Stimulated activated CD8-positive, alpha-beta memory T cell treated with anti-CD3 and anti-CD28 coated beads, Interleukin-7, amount 100 ng/mL, for 4 hours (primary cell): ENCODE data around the gene LEF1.
A peak's percentile ranks its signal among the peaks of the same experiment; 100 is the strongest.

Experiments used
- DNase-seq, 2 donors: peaks; one replicate each; pipeline ENCODE4 v3.0.0-alpha.2; 2020; ENCODE audit warnings: low read depth in 2 of 2

LEF1 gene

DNA sequence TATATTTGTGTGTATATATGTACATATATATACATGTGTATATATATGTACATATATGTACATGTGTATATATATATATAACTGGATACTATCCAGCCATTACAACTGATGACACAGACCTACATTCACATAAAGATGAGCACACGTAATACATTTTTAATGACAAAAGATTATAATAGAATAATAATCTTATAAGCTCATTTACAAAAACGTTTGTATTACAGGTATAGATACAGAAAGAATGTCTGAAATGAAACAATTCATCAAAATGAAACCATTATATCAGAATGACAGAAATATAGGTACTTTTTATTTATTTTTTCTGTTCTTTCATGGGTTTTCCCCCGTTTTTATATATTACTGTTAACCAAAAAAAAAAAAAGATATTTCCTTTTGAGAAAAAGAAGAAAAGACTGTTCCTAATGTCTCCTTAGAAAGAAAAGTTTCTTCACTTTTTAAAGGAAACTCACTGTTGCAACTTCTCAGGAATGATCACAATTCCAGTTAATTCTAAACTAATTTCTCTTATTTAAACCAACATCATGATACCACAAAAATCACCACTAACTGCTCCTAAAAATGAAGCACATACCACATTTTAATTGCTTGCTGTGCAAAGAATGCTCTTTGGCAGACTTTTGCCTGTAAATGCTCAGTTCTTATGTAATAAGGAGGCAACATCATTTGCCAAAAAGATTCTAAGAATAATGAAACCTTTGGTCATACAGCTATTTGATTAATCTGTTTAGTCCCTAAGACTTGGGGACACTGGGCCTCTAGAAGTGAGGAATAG lies 18.9 kb downstream of the LEF1 start:
- no peak for DNase-seq

DNA sequence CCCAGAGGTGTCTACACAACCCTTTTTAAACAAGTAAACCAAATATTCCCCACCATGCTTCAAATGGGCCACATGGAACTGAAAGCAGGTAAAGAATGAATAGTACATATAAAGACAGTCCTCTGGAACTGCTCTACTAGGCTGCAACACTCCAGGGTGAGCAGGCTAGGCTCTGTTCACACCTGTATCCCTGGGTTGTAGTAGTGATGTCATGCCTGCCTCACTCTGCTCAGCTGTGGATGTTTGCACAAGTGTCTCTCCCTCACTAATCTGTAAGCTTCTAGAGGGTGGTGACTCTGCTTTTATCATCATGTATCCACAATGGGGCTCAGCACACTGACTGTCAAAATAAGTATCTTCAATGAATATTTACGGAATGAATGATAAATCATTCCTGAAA lies 20.4 kb downstream of the LEF1 start:
- DNase-seq, result no peak

DNA sequence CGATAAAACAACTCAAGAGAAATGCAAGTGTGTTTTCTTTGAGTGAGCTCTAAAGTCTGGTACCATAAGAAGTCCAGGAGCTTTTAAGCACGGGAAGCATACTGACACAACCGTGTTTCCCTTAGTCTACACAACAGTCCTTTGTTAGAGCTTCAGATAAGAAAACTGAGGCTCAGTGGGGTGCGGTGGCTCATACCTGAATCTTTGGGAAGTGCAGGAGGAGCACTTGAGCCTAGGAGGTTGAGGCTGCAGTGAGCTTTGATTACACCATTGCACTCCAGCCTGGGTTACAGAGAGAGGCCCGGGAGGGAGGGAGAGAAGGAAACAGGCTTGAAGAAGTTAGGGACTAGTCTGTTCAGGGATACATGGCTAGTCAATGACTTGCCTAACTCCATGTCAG lies 21.9 kb downstream of the LEF1 start:
- DNase-seq, result no peak

DNA sequence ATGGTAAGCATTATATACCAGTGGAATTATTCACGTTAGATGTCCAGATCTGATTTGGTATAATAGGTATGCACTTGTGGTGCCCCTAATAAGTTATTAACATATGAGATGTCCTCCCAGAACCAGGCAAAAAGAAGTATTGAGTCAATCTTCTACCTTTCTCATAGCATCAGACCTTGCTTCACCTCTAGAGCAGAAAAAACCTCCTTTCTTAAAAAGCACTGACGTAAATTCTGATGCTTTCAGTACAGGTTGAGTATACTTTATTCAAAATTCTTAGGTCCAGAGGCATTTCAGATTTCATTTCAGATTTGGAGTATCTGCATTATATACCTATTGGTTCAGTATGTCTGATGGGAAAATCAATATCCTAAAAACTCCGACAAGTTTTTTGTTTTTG lies 22.4 kb downstream of the LEF1 start:
- no peak for DNase-seq

DNA sequence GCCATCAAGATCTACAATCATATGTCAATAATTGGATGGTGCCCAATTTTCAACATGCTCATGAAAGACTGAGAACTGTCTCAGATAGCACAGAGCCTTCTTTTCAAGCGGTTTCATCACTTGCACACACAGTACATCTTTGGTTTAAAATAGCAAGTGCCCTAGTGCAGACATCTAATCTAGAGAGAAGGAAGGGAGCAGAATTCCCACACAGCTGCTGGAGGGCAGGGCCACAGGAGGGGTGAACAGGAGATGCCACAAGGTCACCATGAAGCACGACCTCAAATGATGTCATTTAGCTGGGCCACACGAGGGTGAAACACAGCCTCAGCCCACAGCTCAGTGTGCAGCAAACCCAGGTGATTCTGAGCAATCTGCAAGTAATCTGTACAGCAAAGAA lies 24.3 kb downstream of the LEF1 start:
- no peak for DNase-seq

DNA sequence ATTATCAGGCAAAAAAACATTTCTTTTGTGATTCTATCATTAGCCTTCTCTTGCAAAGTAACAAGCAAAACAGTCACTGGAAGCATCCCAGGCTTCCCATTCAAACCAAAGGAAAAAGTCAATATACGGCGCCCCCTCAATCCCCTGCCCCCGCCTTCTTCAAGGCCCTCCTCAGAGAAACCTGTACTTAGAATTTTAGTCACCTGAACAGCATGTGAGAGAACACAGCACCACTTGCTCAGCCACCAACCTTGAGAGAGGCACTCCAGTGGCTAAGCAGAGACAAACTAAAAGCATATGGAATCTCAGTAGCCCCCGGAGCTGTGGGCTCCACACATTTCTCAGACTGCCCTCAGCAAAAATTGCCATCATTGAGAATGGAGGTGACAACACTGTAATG lies 25.2 kb downstream of the LEF1 start:
- DNase-seq, result peak in 1 of 2 donors; percentile 6

DNA sequence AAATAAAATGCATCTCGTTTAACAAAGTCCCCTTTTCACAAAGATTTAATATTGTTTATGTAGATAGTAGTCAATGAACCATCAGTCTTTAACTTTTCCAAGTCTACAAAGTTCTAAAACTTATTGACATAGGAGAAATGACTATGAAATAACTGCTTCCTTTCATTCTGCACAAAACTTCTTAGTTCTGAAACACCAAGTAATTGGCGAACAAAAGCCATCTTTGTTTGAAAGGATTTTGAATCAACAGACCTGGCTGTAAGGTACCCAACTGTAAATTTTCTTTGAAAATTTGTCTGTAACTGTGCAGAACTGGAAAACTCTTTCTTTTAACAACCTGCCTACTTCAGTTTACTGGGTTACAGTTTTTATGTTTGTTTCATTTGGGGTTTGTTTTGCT lies 25.9 kb downstream of the LEF1 start:
- DNase-seq, result no peak

DNA sequence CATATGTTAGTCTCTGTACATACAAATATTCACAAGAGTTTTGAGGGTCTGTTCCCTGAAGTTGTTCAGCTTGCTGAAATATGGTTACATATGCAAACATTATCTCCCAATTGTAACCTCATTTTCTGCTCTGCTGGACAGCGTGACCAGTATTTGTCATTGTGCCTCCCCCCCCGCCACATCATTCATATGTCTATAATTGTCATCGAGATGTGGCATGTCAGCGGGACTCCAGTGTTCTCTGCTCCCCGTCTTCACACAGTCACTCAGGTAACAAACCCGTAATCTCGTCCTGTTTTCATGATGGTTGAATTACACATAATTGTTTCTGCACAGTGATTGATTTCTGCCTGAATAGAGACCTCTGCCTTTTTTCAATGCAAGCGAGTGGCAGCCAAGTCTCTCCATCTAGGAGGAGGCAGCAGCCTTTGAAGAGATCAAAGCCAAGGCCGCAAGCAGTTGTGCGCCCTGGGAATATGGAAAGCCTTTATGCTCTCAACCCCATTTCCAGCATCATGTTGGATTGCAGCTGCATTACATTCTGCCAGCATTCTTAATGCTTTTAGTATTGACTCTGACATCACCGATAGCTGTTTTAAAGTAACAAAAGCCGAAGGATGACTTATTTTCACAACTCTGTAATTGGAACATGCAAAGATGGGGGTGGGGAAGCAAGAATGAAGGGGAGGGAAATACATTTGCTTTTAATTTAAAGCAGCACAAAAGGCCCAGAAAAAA lies 27.4 kb downstream of the LEF1 start:
- no peak for DNase-seq

DNA sequence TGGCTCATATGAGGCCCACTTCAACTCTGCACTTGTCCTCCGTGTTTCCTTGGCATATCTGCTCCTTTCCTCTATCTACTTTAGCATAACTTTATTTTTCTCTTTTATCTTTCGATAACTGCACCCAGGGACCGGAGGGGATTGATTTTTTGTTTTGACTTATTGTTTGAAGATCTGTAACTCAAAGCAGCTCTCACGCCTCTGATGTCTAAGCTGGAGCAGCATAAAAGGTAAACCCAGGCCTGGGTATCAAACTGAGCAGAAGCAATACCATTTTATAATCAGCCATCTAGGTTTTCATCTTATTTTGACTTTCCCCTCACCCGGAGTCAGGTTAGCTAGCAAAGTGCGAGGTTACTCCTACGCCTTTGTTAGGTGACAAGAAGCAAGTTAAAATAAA lies 28.4 kb downstream of the LEF1 start:
- no peak for DNase-seq

DNA sequence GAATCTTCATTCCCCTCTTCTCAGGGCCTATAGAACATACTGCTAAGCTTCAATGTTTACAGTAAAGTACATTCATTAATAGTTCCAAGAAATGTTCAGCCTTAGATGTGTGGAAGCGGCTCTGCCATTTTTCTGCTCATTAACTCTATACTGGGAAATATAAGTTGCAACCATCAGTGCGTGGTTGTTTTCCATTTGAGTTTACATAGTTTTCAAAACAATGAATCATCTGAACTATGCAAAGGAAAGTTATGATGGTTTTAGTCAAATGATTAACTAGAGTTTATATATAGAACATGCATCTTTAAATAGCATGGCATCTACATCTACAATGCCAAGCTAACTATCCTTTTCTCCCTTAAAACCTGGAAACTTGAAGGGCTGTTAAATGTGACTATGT lies 29.6 kb downstream of the LEF1 start:
- DNase-seq, result no peak

DNA sequence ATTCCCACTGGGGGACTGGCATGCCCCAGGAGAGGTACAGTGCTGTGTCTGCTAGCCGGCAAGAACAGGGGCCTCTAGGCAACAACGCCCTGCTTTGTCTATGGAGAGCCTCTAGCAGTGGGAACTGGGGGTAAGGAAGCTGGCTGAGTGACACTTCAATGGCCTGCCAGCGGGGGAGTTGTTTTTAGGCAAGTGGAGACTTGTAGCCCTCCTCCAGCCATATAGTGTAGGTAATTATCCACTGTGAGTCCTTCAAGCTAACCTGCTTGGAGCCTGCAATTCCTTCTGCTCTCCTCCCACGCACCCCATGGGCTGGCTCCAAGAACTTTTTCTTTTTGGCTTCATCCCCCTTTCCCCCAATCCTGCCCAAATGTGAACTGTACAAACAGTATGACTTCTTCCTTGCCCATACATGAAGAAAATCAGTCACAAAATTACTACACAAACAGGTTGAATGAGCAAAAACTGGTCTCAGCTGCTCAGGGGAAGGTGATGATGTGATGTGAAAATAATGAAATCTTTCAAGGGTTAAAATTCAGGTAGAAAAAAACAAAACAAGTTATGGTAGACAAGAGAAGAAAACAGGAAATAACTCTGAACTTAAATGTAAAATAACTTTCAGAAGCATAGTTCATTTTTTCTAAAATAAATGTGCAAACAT lies 33.1 kb downstream of the LEF1 start:
- no peak for DNase-seq

DNA sequence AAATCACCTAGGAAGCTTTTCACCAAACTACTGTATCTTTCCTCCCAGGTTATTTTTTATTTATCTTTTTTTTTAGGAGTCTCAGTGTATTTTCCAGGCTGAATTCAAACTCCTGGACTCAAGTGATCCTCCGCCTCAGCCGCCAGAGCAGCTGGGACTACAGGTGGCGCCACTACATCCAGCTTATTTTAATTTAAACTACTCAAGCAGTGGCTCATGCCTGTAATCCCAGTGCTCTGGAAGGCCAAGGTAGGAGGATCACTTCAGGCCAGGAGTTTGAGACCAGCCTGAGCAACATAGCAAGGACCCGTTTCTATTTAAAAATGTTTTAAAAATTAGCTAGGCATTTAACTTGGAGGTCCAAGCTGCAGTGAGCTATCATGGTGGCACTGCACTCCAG lies 37.8 kb downstream of the LEF1 start:
- no peak for DNase-seq

DNA sequence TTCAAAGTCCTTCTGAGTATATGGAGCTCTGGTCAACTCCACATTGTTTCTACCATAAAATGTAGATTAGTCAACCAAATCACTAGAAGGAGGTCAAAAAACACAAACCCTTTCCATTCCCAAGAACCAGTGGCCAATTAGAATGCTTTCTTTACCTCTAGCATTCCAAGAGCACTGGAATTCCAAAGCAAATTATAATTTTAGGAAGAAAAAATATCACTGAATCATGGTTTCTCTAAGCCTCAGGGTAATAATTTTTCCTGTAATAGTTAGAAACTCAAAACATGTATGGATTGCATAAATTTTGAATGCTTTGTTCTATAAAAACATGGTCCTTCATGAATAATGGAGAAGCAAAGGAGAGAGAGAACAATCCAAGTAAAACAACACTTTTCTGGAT lies 39.5 kb downstream of the LEF1 start:
- DNase-seq, result no peak

DNA sequence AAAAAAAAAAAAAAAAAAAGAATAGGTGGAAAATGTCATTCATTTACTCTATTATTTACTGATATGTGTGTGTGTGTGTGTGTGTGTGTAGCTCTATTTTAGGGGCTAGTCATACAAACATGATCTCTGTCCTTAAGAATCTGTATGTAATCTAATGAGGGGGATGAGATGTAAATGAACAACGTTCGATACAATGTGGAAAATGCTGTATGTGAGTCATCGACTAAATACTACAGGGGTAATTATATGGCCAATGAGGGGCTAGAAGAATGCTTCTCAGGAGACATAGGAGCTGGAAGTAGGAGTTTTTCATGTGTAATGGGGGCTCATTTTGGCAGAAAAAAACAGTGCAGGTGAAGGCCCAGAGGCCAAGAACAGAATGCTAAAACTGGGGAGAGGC lies 41.9 kb downstream of the LEF1 start:
- DNase-seq, result no peak

DNA sequence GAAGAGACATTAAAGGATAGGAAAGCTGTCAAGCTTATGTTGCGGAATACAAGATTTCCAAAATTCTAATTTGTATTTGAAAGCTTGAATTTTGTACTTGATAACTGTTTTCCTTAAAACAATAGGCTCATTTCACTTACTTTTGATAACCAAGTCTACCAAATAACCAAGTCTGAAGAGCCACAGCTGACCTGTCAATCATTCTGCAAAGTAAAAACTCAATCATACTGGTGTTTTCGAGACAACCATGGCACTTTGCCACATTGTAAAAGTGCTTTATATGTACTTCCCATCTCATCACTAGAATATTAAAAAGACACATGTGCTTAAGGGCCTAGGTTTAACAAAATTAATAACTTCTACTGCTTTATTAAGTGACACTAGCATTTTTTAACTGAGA lies 47.9 kb downstream of the LEF1 start:
- no peak for DNase-seq

DNA sequence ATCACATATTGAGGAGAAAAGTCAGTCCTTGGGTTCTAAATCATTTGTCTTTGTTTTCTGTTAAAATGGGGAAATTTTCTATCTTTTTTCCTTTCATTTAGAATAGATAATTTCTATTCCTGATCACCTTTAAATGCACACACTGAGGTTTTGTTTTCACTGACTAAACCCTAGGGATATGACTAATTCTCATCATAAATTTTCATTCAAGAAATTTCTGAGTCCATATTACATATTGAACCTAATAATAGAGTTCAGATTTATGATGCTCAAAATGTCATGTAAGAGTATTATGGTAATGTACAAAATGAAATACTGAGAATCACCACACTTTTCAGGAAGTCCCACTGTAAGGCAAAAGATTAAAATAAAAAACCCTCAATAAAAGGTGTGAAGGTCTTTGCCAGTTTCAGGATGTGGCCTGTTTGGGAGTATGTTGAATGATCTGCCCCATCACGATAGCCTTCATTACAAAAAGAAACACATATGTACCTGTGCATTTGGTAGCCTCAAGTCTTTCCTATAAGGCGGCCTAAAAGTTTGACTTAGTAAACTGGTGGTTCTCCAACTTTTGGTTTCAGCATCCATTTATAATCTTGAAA lies 49.4 kb downstream of the LEF1 start:
- DNase-seq, result no peak

DNA sequence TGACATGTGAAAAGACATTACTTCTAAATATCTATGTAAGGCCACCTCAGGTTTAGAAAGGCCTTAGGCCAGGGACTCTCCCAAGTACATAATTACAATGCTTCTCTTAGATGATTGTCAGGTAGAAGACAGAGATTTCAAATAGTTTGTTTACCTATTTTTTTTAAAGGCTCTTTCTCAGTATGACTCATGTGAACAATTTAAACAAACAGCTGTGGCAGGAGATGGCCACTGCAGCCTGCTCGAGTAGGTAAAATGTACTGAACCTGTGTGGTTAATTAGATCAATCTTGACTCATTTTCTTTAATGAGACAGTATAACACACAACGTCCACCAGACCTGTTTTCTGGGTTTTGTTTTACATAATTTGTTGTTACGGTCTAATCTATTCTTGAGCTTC lies 50.2 kb downstream of the LEF1 start:
- no peak for DNase-seq

DNA sequence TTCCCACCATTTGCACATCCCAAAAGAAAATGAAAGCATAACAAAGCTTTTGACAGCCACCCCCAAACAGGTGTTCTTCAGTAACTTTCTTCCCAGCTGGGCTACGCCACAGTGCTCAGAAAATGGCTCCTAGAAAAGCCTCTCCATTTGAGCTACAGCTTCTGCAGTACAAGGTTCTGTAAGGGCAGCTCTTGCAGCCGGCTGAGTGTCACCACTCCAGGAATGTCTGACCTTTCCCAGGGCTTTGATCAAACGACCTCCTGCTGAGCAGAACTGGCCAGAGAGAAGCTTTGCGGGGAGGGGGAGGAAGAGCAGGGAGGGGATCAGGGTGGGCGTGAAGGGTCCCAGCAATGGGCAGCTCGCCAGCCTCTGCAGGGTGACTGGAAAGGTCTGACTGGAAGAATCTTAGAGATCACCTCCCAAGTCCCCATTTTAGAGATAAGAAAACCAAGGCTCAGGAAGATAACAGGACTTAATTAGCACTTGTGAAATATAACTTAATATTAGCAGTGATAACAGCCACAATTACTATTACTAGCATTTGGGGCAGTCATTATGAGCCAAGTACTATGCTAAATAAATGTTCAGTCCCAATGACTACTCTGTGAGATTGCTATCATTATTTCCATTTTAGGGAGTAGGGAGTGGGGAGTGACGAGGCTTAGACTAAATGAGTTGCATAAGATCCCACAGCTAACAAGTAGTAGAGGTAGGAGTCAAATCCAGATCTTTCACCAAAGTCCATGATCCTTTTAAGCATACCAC lies 51.1 kb downstream of the LEF1 start:
- DNase-seq, result no peak

DNA sequence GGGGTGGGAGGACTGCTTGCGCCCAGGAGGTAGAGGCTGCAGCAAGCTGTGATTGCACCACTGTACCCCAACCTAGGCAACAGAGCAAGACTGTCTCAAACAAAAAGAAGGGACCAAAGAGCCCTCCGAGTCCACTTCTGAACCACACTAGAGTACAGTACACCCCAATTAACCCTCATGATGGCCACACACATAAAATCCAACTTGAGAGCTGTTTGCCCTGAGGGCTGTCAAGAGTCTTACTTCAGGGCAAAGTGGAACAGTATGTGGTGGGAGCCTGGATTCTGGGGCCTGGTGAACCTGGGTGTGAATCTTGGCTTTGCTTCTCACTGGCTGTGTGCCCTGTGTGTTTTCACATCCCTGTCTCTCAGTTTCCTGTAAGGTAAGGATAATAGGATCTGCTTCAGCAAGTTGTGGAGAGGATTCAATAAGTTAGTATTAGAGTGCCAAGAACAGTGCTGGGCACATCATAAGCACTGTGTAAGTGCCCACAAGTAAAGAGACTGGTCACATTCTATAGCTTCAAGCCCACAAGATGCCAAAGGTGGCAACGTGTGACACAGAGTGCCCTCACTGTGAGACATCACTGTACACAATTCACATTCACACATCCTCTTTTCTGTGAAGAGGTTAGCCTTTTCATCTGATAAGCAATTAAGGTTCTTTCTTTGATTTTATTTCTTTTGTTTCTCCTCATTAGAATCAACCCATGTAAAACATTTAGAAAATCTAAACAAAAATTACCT lies 52.1 kb downstream of the LEF1 start:
- DNase-seq, result peak; percentile 19 to 39

DNA sequence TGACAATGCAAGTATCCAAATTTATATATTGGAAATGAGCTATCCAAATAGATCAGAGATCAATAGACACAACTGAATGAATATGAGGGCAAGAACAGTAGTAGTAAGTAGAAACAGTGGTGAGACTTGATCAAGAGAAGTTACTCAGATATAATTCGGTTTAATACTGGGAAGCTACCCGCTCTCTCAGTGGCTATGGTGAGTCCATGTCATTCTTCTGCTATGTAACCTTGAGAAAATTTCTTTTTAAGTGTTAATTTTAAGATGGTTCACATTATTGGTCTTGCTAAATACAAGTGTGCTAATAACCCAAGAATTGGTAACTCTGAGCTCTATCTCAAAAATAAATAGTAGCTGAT lies 53.6 kb downstream of the LEF1 start:
- no peak for DNase-seq

DNA sequence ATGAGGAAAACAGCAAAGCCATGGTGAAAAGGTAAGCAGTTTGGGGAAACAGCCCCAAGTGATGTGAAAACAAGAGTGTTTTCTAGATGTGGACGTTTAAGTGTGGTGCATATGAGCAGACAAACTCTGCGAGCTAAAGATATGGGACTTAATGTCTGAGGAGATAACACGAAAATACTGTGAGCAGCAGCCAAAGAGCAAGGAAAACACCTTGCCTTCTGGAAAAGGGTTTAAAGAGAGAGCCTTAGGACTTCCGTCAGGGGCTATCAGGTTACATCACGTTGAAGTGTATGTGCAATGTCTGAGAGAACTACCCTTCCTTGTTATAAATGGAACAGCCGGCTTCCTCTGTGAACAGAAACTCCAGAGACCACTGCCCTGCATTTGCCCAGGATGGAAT lies 54.2 kb downstream of the LEF1 start:
- DNase-seq, result no peak
